ENCODE measurements around the gene ERBB4. TPM values are rescaled to one million over a fixed set of nuclear protein-coding genes. Genes with fewer than 3 reads are reported as not detected.

Gene ERBB4
- total RNA-seq, 5 donors from 2014 or later (not counting 1 experiment from before 2014, with no cell fraction given), result 0.03 to 0.06 TPM; not detected in 3

- H3K27me3 ChIP-seq (replicated peaks in 1 of 2; ENCODE audit: control insufficient read depth in 2 of 2, extremely low read depth in 1 of 2, insufficient read depth in 2 of 2, low read length in 1 of 2), result no peaks in the 10 kb centered on the region
- CTCF ChIA-PET, result interaction anchor here (0.5 to 0.6 kb wide), 2 partner anchors 178 to 848 kb away, joined by 3 to 5 read pairs; no protein-coding TSS in a partner anchor
- H3K4me1 Mint-ChIP-seq, result no peaks in the 10 kb centered on the region
- H3K36me3 ChIP-seq (ENCODE audit: control insufficient read depth in 2 of 2, extremely low read depth in 1 of 2, insufficient read depth in 1 of 2, low read length in 1 of 2), result no peaks in the 10 kb centered on the region
- H3K27ac ChIP-seq (ENCODE audit: low read length), result no peak overlapping the region
- no CpG with 5 or more reads among the region's 5 CpGs for WGBS (ENCODE audit: insufficient coverage)
- POLR2A ChIA-PET, result interaction anchor here in 1 of 2 donors (0.7 kb wide), 1 partner anchor 95 kb away, joined by 3 read pairs; no protein-coding TSS in a partner anchor
- H3K4me3 ChIP-seq (ENCODE audit: control insufficient read depth in 1 of 2, extremely low read depth in 1 of 2, low read length in 1 of 2), result no peak overlapping the region
- DNase-seq, result no peak
- no peaks in the 10 kb centered on the region for H3K27me3 Mint-ChIP-seq
- H3K9me3 Mint-ChIP-seq, result peaks cover 0 to 9% (median 0%) of the 10 kb centered on the region in 3 donors
- H3K27ac Mint-ChIP-seq, result no peak overlapping the region
- no peak for ATAC-seq (replicated peaks in 1 of 4)
- no peaks in the 10 kb centered on the region for H3K9me3 ChIP-seq
- H3K4me3 Mint-ChIP-seq, result no peak overlapping the region
- no peaks in the 10 kb centered on the region for H3K4me1 ChIP-seq (ENCODE audit: control insufficient read depth in 1 of 2, extremely low read depth in 1 of 2, insufficient read depth in 2 of 2, low read length in 2 of 2)
- no peaks in the 10 kb centered on the region for H3K36me3 Mint-ChIP-seq
Observed at GRCh38 chr2:212028798-212029394, 509.7 kb downstream of the ERBB4 start.

DNA sequence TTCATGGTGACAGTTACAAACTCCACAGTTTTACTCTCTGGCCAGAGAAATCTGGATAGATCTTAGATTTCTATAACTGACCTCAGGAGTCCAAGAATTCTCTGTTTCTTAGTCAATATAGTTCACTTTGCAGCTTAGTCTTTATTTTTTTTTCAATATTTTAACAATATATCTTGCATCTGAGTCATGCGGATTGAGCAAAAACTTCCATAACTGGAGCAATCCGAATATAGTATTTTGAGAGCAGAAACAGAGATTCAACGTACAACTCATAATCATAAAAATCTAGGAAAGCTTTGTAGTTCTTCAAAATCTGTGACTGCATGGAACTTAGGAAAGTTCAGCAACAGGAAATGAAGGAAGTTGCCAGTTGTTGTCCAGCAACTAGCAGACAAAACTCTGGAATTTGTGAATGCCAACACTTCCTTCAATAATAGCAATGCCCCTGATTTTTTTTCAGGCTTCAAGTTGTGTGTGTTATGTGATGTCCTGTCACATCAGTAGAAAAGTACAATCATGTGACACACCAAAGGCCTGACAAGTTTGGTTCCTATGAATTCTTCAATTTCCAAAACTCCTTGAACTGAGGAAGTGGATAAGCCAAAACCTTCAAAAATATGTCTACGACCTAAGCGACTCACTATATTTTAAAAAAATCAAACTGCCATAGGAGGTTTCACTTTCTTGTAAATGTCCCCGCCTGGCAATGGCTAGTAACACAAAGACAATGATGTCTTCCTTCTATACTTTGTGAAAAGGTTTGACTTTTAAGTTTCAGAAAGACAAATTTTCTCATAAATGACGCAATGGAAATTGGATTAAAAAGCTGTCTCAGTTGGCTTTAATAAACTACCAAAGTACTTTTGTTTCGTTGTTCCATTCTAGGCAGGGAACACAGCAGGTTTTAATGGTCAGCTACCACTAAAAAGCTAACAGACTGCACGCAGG, 510.6 kb downstream of the ERBB4 start:
- no peak for ATAC-seq (replicated peaks in 1 of 4)
- Histone ChIP-seq H3K36me3 (ENCODE audit: control insufficient read depth in 2 of 2, extremely low read depth in 1 of 2, insufficient read depth in 1 of 2, low read length in 1 of 2) (no peaks in the 10 kb centered on the region), H3K27ac (ENCODE audit: low read length) (no peak overlapping the region), H3K4me1 (ENCODE audit: control insufficient read depth in 1 of 2, extremely low read depth in 1 of 2, insufficient read depth in 2 of 2, low read length in 2 of 2) (no peaks in the 10 kb centered on the region), H3K4me3 (ENCODE audit: control insufficient read depth in 1 of 2, extremely low read depth in 1 of 2, low read length in 1 of 2) (no peak overlapping the region), H3K9me3 (no peaks in the 10 kb centered on the region), H3K27me3 (replicated peaks in 1 of 2; ENCODE audit: control insufficient read depth in 2 of 2, extremely low read depth in 1 of 2, insufficient read depth in 2 of 2, low read length in 1 of 2) (no peaks in the 10 kb centered on the region)
- WGBS (ENCODE audit: insufficient coverage), result 41% methylated on average over 3 of the region's 9 CpGs
- Mint-ChIP-seq H3K27me3 (no peaks in the 10 kb centered on the region), H3K36me3 (no peaks in the 10 kb centered on the region), H3K27ac (no peak overlapping the region), H3K9me3 (peaks cover 0 to 11% (median 0%) of the 10 kb centered on the region in 3 donors), H3K4me1 (no peaks in the 10 kb centered on the region), H3K4me3 (no peak overlapping the region)
- CTCF ChIA-PET, result no interaction called here
- POLR2A ChIA-PET, result no interaction called here
- no peak for DNase-seq

- Mint-ChIP-seq H3K4me1 (no peaks in the 10 kb centered on the region), H3K9me3 (peaks cover 0 to 13% (median 5%) of the 10 kb centered on the region in 3 donors), H3K27me3 (no peaks in the 10 kb centered on the region), H3K4me3 (no peak overlapping the region), H3K27ac (no peak overlapping the region), H3K36me3 (no peaks in the 10 kb centered on the region)
- H3K36me3 ChIP-seq (ENCODE audit: control insufficient read depth in 2 of 2, extremely low read depth in 1 of 2, insufficient read depth in 1 of 2, low read length in 1 of 2), result no peaks in the 10 kb centered on the region
- WGBS (ENCODE audit: insufficient coverage), result no CpG with 5 or more reads among the region's 1 CpG
- no peaks in the 10 kb centered on the region for H3K9me3 ChIP-seq
- H3K4me1 ChIP-seq (ENCODE audit: control insufficient read depth in 1 of 2, extremely low read depth in 1 of 2, insufficient read depth in 2 of 2, low read length in 2 of 2), result no peaks in the 10 kb centered on the region
- ChIA-PET POLR2A (interaction anchor here in 1 of 2 donors (0.6 kb wide), 1 partner anchor 709 kb away, joined by 3 read pairs; no protein-coding TSS in a partner anchor), CTCF (no interaction called here)
- H3K4me3 ChIP-seq (ENCODE audit: control insufficient read depth in 1 of 2, extremely low read depth in 1 of 2, low read length in 1 of 2), result no peak overlapping the region
- no peak for ATAC-seq (replicated peaks in 1 of 4)
- DNase-seq, result no peak
- H3K27me3 ChIP-seq (replicated peaks in 1 of 2; ENCODE audit: control insufficient read depth in 2 of 2, extremely low read depth in 1 of 2, insufficient read depth in 2 of 2, low read length in 1 of 2), result no peaks in the 10 kb centered on the region
- H3K27ac ChIP-seq (ENCODE audit: low read length), result no peak overlapping the region
Observed at GRCh38 chr2:212024040-212024439, 514.6 kb downstream of the ERBB4 start.

DNA sequence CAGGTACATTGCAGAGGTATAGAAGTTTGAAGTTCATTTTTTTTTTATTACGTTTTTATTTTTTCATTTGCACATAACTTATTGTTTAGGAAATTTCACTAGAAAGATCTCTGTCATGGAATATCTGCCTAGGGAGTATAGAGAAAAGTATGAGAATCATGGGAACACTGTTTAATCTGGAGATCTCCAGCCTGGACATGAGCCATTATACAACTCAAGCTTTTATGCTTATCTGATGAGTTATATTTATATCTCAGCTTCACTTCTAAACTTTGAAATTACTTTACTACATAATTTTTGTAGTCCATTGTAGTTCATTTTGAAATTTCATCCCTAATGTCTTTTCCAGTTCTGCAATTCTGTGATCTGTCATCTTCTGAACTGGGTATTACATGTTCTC, 515.6 kb downstream of the ERBB4 start:
- H3K9me3 ChIP-seq, result no peaks in the 10 kb centered on the region
- no peaks in the 10 kb centered on the region for H3K36me3 ChIP-seq (ENCODE audit: control insufficient read depth in 2 of 2, extremely low read depth in 1 of 2, insufficient read depth in 1 of 2, low read length in 1 of 2)
- no peak overlapping the region for H3K4me3 ChIP-seq (ENCODE audit: control insufficient read depth in 1 of 2, extremely low read depth in 1 of 2, low read length in 1 of 2)
- no CpG with 5 or more reads among the region's 1 CpG for WGBS (ENCODE audit: insufficient coverage)
- CTCF ChIA-PET, result no interaction called here
- POLR2A ChIA-PET, result no interaction called here
- ATAC-seq (replicated peaks in 1 of 4), result no peak
- Mint-ChIP-seq H3K4me3 (no peak overlapping the region), H3K9me3 (peaks cover 0 to 11% (median 5%) of the 10 kb centered on the region in 3 donors), H3K27me3 (no peaks in the 10 kb centered on the region), H3K4me1 (no peaks in the 10 kb centered on the region), H3K36me3 (no peaks in the 10 kb centered on the region), H3K27ac (no peak overlapping the region)
- DNase-seq, result no peak
- no peaks in the 10 kb centered on the region for H3K27me3 ChIP-seq (replicated peaks in 1 of 2; ENCODE audit: control insufficient read depth in 2 of 2, extremely low read depth in 1 of 2, insufficient read depth in 2 of 2, low read length in 1 of 2)
- H3K4me1 ChIP-seq (ENCODE audit: control insufficient read depth in 1 of 2, extremely low read depth in 1 of 2, insufficient read depth in 2 of 2, low read length in 2 of 2), result no peaks in the 10 kb centered on the region
- H3K27ac ChIP-seq (ENCODE audit: low read length), result no peak overlapping the region

DNA sequence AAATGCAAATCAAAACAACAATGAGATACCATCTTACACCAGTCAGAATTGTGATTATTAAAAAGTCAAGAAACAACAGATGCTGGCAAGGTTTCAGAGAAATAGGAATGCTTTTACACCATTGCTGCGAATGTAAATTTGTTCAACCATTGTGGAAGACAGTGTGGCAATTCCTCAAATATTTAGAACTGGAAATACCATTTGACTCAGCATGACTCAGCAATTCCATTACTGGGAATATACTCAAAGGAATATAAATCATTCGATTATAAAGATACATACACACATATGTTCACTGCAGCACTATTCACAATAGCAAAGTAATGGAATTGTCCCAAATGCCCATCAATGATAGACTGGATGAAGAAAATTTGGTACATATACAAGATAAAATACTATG, 516.7 kb downstream of the ERBB4 start:
- WGBS (ENCODE audit: insufficient coverage), result no CpG with 5 or more reads among the region's 2 CpGs
- peaks cover 0 to 11% (median 5%) of the 10 kb centered on the region in 3 donors for H3K9me3 Mint-ChIP-seq
- H3K36me3 ChIP-seq (ENCODE audit: control insufficient read depth in 2 of 2, extremely low read depth in 1 of 2, insufficient read depth in 1 of 2, low read length in 1 of 2), result no peaks in the 10 kb centered on the region
- POLR2A ChIA-PET, result interaction anchor here in 1 of 2 donors (0.6 kb wide), 1 partner anchor 19 kb away, joined by 6 read pairs; no protein-coding TSS in a partner anchor
- DNase-seq (no peak), ATAC-seq (replicated peaks in 1 of 4) (no peak)
- H3K27ac ChIP-seq (ENCODE audit: low read length), result no peak overlapping the region
- no peaks in the 10 kb centered on the region for H3K27me3 ChIP-seq (replicated peaks in 1 of 2; ENCODE audit: control insufficient read depth in 2 of 2, extremely low read depth in 1 of 2, insufficient read depth in 2 of 2, low read length in 1 of 2)
- H3K27ac Mint-ChIP-seq, result no peak overlapping the region
- H3K4me3 Mint-ChIP-seq, result no peak overlapping the region
- H3K4me3 ChIP-seq (ENCODE audit: control insufficient read depth in 1 of 2, extremely low read depth in 1 of 2, low read length in 1 of 2), result no peak overlapping the region
- no peaks in the 10 kb centered on the region for H3K4me1 Mint-ChIP-seq
- no peaks in the 10 kb centered on the region for H3K9me3 ChIP-seq
- no peaks in the 10 kb centered on the region for H3K4me1 ChIP-seq (ENCODE audit: control insufficient read depth in 1 of 2, extremely low read depth in 1 of 2, insufficient read depth in 2 of 2, low read length in 2 of 2)
- no peaks in the 10 kb centered on the region for H3K36me3 Mint-ChIP-seq
- CTCF ChIA-PET, result no interaction called here
- no peaks in the 10 kb centered on the region for H3K27me3 Mint-ChIP-seq

GRCh38 chr2:212015588-212015987, 523.0 kb downstream of the ERBB4 start:
- ATAC-seq (replicated peaks in 1 of 4), result no peak
- peaks cover 0 to 4% (median 0%) of the 10 kb centered on the region in 3 donors for H3K9me3 Mint-ChIP-seq
- H3K4me3 ChIP-seq (ENCODE audit: control insufficient read depth in 1 of 2, extremely low read depth in 1 of 2, low read length in 1 of 2), result no peak overlapping the region
- H3K4me1 Mint-ChIP-seq, result no peaks in the 10 kb centered on the region
- no peaks in the 10 kb centered on the region for H3K4me1 ChIP-seq (ENCODE audit: control insufficient read depth in 1 of 2, extremely low read depth in 1 of 2, insufficient read depth in 2 of 2, low read length in 2 of 2)
- H3K9me3 ChIP-seq, result no peaks in the 10 kb centered on the region
- no peak for DNase-seq
- CTCF ChIA-PET, result no interaction called here
- POLR2A ChIA-PET, result interaction anchor here in 1 of 2 donors (0.6 kb wide), 1 partner anchor 24 kb away, joined by 3 read pairs; no protein-coding TSS in a partner anchor
- H3K4me3 Mint-ChIP-seq, result no peak overlapping the region
- H3K36me3 ChIP-seq (ENCODE audit: control insufficient read depth in 2 of 2, extremely low read depth in 1 of 2, insufficient read depth in 1 of 2, low read length in 1 of 2), result no peaks in the 10 kb centered on the region
- H3K27me3 Mint-ChIP-seq, result no peaks in the 10 kb centered on the region
- H3K27ac ChIP-seq (ENCODE audit: low read length), result no peak overlapping the region
- H3K27ac Mint-ChIP-seq, result no peak overlapping the region
- no peaks in the 10 kb centered on the region for H3K27me3 ChIP-seq (replicated peaks in 1 of 2; ENCODE audit: control insufficient read depth in 2 of 2, extremely low read depth in 1 of 2, insufficient read depth in 2 of 2, low read length in 1 of 2)
- no peaks in the 10 kb centered on the region for H3K36me3 Mint-ChIP-seq

Data from T-cell (primary cell).